COR-L47 (cell line): ENCODE results near the gene TAF7.
"Not testable (repeated sequence)": the region's sequence is repeated elsewhere in the genome, so short reads cannot be mapped to it uniquely, and the experiment has no call there.

Source experiments
- DNase-seq: peaks from one replicate; lab custom pipeline; 2025; lab: John Stamatoyannopoulos, UW

Gene TAF7, protein sequence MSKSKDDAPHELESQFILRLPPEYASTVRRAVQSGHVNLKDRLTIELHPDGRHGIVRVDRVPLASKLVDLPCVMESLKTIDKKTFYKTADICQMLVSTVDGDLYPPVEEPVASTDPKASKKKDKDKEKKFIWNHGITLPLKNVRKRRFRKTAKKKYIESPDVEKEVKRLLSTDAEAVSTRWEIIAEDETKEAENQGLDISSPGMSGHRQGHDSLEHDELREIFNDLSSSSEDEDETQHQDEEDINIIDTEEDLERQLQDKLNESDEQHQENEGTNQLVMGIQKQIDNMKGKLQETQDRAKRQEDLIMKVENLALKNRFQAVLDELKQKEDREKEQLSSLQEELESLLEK

DNA sequence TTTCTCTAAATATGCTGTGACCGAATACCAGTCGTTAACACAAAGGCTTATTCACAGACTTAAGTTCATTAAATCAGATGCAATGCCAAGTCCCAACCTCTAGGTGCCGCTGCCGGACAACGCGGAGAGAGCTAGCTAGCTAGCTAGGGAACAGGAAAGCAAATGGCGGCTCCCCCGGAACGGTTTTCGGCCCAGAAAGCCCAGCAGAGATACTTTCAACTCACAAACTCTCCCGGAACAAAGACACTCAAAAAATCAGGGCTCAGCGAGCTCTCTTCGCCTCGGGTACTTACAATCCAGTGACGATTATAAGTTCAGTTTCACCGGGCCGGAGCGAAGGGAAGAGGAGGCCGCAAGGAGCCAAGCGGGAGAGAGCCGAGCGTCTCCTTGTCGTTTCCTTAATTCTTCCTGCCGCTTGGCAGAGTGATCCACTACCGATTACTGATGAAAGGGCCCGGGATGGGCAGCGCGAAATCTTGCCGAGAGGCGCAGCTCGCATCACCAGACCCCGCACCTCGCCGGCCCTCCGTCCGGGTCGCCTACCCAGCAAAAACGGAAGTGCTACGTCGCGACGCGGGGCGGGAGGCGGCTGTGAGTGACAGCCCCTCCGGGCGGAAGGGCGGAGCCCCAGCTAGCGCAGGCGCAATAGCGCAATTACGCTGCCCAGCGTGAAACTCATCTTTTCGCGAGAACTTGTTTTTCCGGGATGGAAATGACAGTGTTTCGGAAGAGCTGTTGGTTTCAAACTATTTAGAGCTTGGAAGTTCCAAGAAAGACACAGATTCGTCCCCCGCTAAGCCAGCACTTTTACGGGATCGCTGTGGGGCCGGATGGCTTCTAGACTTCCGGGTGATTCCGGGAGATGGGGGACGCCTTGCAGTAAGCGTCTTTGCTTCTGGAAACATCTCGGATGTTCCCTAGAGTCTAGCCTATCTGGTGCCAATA, at the start of gene TAF7:
TAF7 (minus strand) TSS at position 560 of the 945 bp plus-strand sequence. CDS start 740 bp downstream, outside the sequence.
- DNase-seq, result peak; percentile 91

DNA sequence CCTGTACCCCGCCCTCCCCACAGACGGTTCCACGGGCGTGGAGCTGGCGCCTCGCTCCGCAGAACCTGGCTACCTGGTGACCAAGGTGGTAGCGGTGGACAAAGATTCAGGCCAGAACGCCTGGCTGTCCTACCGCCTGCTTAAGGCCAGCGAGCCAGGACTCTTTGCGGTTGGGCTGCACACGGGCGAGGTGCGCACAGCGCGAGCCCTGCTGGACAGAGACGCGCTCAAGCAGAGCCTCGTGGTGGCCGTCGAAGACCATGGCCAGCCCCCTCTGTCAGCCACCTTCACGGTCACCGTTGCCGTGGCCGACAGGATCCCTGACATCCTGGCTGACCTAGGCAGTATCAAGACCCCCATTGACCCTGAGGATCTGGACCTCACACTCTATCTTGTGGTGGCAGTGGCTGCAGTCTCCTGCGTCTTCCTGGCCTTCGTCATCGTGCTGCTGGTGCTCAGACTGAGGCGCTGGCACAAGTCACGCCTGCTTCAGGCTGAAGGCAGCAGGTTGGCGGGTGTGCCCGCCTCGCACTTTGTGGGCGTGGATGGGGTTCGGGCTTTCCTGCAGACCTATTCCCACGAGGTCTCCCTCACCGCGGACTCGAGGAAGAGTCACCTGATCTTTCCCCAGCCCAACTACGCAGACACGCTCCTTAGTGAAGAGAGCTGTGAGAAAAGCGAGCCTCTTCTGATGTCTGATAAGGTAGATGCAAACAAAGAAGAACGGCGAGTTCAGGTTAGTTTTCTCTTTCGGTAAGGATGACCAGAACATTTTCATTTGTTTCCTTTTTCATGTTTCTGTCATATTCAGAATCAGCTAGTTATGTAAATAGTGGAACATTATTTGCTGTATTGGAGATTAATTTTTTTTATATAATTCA, 45.7 kb upstream of the TAF7 start:
- DNase-seq, result no peak

DNA sequence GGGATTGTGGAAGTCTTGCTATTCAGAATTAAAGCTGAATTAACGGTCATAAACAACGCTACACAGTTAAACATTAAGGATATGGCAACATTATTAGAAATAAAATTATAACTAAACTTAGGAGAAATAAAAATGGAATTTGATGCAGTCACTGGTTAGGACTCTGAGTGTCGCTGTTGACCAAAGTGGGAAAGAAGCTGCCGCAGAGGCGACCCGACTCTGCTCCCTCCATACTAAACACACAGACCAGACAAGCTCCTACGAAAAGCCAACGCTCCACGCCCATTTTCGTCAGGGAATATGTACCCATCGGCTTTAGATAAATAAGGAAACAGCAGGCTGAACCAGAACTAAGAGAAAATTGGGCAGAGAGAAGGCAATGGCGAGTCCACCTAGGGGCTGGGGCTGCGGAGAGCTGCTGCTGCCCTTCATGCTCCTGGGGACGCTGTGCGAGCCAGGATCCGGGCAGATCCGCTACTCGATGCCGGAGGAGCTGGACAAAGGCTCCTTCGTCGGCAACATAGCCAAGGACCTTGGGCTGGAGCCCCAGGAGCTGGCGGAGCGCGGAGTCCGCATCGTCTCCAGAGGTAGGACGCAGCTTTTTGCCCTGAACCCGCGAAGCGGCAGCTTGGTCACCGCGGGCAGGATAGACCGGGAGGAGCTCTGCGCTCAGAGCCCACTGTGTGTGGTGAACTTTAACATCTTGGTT, 43.5 kb upstream of the TAF7 start, which contains the start of gene PCDHGA5:
PCDHGA5 (plus strand) TSS at position 211 of the 709 bp plus-strand sequence; CDS start at position 380, 169 bp downstream.
- no peak for DNase-seq

DNA sequence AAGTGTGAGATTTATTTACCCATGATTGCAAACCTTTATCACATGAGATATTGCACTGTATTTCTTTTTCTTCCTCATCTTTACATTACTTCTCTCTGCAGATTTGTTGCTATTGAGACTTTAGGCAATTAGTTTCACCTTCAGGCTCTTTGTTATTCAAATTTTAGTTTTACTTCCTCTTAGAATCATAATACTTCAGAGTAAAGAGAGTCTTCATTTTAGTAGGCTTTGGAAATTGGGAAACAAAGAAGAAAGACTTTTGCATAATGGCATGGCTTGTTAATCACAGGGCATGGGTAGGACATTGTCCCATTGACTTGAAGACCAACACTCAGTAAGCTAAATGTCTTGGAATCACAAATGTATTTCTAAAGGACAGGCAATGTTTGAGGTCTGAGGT, 42.1 kb upstream of the TAF7 start:
- no peak for DNase-seq

DNA sequence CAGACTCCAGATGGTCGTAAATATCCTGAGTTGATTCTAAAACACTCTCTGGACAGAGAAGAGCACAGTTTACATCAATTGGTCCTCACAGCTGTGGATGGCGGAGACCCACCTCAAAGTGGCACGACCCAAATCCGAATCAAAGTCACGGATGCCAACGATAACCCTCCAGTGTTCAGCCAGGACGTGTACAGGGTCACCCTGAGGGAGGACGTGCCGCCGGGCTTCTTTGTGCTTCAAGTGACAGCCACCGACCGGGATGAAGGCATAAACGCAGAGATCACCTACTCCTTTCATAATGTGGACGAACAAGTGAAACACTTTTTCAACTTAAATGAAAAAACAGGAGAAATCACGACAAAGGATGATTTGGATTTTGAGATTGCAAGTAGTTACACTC, 40.1 kb upstream of the TAF7 start:
- no peak for DNase-seq

DNA sequence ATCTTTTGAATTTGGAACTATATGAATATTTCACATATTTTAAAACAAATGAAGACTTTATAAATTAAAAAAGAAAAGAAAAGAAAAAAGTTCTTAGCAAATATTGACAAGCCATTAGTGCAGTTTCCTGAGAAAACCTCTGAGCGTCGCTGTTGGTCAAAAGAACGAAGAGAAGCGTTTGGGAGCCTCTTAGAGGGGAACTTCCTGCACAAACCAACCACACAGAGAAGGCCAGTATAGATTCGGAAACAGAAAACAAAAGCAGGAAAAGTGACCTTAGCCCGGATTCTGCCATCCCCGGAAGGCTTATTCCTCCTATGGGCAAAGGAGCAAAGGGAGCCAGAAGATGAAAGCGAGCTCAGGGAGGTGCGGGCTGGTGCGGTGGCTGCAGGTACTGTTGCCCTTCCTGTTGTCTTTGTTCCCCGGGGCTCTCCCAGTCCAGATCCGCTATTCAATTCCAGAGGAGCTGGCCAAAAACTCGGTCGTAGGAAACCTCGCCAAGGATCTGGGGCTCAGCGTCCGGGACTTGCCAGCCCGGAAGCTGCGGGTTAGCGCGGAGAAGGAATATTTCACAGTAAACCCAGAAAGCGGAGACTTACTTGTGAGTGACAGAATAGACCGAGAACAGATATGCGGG, 39.3 kb upstream of the TAF7 start, which contains the start of gene PCDHGB2:
PCDHGB2 (plus strand) TSS at position 205 of the 637 bp plus-strand sequence; CDS start at position 347, 142 bp downstream.
- peak; percentile 38 for DNase-seq

DNA sequence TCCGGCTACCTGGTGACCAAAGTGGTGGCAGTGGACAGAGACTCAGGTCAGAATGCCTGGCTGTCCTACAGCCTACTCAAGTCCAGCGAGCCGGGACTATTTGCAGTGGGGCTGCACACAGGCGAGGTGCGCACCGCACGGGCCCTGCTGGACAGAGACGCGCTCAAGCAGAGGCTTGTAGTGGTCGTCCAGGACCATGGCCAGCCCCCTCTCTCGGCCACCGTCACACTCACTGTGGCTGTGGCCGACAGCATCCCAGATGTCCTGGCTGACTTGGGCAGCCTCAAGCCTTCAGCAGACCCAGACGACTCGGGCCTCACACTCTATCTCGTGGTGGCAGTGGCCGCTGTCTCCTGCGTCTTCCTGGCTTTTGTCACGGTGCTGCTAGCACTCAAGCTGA, 36.4 kb upstream of the TAF7 start:
- DNase-seq, result no peak

DNA sequence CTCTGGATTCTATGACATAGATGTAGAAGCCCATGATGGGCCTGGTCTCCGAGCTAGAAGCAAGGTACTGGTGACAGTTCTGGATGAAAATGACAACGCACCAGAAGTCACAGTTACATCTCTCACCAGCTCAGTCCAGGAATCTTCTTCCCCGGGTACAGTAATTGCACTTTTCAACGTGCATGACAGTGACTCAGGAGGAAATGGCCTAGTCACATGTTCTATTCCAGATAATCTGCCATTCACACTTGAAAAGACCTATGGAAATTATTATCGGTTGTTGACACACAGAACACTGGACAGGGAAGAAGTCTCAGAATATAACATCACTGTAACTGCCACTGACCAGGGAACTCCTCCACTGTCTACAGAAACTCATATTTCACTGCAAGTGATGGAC, 35.5 kb upstream of the TAF7 start:
- DNase-seq, result no peak

DNA sequence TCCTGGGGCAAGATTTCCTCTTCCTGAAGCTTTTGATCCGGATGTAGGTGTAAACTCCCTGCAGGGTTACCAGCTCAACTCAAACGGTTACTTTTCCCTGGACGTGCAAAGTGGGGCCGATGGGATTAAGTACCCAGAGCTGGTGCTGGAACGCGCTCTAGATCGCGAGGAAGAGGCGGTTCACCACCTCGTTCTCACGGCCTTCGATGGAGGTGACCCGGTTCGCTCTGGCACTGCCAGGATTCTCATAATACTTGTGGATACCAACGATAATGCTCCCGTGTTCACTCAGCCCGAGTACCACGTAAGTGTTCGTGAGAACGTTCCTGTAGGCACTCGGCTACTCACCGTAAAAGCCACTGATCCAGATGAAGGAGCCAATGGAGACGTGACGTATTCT, 35.1 kb upstream of the TAF7 start:
- no peak for DNase-seq

DNA sequence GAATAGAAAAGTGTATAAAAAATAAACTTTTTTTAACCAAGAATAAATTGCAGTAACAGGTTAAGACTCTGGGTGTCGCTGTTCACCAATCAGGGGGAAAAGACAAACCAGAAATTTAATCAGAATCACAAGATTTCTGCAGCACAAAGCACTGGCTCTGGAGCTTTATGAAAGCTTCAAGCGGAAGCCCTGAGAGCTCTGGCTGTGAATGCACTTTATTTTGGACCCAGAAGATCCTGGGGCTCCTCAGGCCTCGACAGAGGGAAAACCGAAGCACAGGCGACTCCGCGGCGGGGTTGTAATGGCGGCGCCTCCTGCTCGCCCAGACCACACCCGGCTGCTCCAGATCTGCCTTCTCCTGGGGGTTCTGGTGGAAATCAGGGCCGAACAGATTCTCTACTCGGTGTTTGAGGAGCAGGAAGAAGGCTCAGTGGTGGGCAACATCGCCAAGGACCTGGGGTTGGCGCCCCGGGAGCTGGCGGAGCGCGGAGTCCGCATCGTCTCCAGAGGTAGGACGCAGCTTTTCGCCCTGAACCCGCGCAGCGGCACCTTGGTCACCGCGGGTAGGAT, 34.4 kb upstream of the TAF7 start, which contains the start of gene PCDHGA4:
PCDHGA4 (plus strand) TSS at position 122 of the 570 bp plus-strand sequence; CDS start at position 209, 87 bp downstream.
- no peak for DNase-seq

DNA sequence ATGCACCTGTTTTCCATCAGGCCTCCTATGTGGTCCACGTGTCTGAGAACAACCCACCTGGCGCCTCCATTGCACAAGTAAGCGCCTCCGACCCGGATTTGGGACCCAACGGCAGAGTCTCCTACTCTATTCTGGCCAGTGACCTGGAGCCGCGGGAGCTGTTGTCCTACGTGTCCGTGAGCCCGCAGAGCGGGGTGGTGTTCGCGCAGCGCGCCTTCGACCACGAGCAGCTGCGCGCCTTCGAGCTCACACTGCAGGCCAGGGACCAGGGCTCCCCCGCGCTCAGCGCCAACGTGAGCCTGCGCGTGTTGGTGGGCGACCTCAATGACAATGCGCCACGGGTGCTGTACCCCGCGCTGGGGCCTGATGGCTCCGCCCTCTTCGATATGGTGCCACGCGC, 31.0 kb upstream of the TAF7 start:
- no peak for DNase-seq

DNA sequence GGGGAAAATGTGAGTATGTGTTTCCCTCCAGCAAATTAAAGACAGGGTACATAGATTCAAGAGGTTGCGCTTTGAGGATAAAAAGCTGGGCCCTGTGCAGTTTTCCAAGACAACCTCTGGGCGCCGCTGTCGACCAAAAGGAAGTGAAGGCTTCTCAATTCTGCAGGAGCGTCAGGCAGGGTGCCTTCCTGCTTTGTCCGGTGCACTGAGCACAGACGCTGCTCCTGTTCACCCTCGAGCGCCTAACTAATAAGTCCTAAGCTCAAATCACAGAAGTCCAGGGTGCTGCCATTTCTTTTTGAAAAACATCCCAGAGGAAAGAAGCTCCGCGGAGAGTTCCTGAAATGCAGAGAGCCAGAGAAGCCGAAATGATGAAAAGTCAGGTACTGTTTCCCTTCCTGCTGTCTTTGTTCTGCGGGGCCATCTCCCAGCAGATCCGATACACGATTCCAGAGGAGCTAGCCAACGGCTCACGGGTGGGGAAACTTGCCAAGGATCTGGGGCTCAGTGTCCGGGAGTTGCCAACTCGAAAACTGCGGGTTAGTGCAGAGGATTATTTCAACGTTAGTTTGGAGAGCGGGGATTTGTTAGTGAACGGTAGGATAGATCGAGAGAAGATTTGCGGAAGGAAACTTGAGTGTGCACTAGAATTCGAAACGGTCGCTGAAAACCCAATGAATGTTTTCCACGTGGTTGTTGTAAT, 29.5 kb upstream of the TAF7 start, which contains the start of gene PCDHGB1:
PCDHGB1 (plus strand) TSS at position 183 of the 703 bp plus-strand sequence; CDS start at position 345, 162 bp downstream.
- peak; percentile 50 for DNase-seq

DNA sequence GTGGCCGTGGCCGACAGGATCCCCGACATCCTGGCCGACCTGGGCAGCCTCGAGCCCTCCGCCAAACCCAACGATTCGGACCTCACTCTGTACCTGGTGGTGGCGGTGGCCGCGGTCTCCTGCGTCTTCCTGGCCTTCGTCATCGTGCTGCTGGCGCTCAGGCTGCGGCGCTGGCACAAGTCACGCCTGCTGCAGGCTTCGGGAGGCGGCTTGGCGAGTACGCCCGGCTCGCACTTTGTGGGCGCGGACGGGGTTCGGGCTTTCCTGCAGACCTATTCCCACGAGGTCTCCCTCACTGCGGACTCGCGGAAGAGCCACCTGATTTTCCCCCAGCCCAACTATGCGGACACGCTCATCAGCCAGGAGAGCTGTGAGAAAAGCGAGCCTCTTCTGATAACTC, 25.4 kb upstream of the TAF7 start:
- DNase-seq, result not testable (repeated sequence)

DNA sequence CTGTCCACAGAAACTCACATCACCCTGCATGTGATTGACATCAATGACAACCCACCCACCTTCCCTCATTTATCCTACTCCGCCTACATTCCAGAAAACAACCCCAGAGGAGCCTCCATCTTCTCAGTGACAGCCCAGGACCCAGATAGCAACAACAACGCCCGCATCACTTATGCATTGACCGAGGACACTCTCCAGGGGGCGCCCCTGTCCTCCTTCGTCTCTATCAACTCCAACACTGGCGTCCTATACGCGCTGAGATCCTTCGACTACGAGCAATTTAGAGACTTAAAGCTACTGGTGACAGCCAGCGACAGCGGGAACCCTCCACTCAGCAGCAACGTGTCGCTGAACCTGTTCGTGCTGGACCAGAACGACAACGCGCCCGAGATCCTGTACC, 24.7 kb upstream of the TAF7 start:
- DNase-seq, result no peak

DNA sequence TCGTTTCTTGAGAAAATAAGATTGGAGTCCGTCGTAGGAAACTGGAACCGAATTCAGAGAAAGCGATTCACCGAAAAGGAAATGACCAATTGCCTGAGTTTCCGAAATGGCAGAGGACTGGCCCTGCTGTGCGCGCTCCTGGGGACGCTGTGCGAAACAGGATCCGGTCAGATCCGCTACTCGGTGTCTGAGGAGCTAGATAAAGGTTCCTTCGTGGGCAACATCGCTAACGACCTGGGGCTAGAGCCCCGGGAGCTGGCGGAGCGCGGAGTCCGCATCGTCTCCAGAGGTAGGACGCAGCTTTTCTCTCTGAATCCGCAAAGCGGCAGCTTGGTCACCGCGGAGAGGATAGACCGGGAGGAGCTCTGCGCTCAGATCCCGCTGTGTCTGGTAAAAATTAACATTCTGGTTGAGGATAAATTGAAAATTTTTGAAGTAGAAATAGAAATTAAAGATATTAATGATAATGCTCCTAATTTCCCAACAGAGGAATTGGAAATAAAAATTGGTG, 23.4 kb upstream of the TAF7 start:
- DNase-seq, result no peak

DNA sequence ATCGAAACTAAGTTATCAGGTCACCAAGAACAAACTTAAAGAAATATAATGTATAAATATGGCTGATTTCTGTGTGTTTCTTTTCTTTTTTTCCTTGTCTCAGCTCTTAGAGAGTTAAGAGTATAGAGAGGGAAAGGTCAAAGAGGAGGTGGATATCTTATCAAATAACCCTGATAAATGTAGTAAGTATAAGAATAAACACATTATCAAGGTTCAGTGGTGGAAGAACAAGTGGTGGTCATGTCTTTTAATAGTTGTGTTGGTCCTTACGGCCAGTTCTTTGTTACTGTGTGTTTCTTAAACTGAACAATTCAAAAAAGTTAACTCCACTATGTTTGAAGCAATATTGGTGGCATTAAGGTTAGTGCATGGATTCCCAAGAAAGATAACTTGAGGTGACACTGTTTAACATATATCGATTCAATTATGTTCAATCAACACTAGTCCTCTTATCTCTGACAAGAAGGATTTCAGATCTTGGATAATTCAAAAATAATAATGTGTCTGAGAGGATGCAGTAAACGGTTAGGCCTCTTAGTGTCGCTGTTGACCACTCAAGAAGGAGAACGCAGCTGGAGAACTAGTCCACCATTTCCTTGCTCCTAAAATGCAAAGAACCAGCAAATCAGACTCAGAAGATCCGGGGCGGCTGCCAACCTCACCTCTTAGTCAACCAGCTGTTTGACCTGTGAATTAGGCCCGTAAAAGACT, 22.8 kb upstream of the TAF7 start, which contains the start of gene PCDHGA3:
PCDHGA3 (plus strand) TSS at position 588 of the 711 bp plus-strand sequence. CDS start 205 bp downstream, outside the sequence.
- peak; percentile 13 for DNase-seq

DNA sequence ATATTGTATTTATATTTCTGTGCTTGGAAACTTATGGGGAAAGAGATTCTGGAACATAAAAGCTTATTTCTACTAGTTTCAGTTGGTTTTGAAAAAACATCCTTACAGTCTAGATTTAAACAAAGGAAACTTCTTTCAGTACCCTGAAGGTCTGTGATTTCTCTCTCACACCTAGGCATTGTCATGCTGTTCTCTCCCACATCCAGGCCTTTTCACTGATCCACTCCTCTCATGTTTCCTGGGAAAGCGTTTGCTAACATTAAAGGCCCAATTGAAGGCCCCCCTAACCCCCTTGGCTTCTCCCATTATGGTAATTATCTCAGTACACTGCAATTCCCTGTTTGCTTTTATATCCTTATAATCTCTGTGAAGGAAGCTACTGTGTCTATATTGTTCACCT, 22.2 kb upstream of the TAF7 start:
- no peak for DNase-seq

DNA sequence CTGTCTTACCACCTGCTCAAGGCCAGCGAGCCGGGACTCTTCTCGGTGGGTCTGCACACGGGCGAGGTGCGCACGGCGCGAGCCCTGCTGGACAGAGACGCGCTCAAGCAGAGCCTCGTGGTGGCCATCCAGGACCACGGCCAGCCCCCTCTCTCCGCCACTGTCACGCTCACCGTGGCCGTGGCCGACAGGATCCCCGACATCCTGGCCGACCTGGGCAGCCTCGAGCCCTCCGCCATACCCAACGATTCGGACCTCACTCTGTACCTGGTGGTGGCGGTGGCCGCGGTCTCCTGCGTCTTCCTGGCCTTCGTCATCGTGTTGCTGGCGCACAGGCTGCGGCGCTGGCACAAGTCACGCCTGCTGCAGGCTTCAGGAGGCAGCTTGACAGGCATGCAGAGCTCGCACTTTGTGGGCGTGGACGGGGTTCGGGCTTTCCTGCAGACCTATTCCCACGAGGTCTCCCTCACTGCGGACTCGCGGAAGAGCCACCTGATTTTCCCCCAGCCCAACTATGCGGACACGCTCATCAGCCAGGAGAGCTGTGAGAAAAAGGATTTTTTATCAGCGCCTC, 20.3 kb upstream of the TAF7 start:
- DNase-seq, result not testable (repeated sequence)
